Karpas-422 (cell line): ENCODE data around the gene ZCCHC24. TPM values are rescaled to one million over a fixed set of nuclear protein-coding genes. Genes with fewer than 3 reads are reported as not detected.
A peak's percentile ranks its signal among the peaks of the same experiment; 100 is the strongest.

ENCODE experiments used
- DNase-seq: peaks from one replicate; pipeline ENCODE4 v3.0.0-alpha.2; 2015
- H2AFZ ChIP-seq: fragments of 200-600 bp; sonication (generic); 2 replicates; pipeline ENCODE4 v1.6.1; 2014; ENCODE audit warnings: antibody characterized with exemption, low read length, mixed read lengths
- H3K27ac ChIP-seq: fragments of 200-600 bp; sonication (generic); 2 replicates; pipeline ENCODE4 v1.5.1; 2014; ENCODE audit warnings: mild to moderate bottlenecking, low read length, moderate library complexity
- H3K27me3 ChIP-seq: fragments of 200-600 bp; sonication (generic); 2 replicates; pipeline ENCODE4 v1.6.1; 2014; ENCODE audit warnings: low read length, mixed read lengths
- H3K36me3 ChIP-seq: fragments of 200-600 bp; sonication (generic); 2 replicates; pipeline ENCODE4 v1.6.1; 2014; ENCODE audit warnings: low read length, mixed read lengths; ENCODE audit not compliant: insufficient read depth
- H3K4me1 ChIP-seq: fragments of 200-600 bp; sonication (generic); 2 replicates; pipeline ENCODE4 v1.6.1; 2014; ENCODE audit warnings: mild to moderate bottlenecking, low read length, mixed read lengths
- H3K4me2 ChIP-seq: fragments of 200-600 bp; sonication (generic); 2 replicates; pipeline ENCODE4 v1.6.1; 2014; ENCODE audit warnings: low read length, low read depth, mild to moderate bottlenecking; ENCODE audit not compliant: poor library complexity, severe bottlenecking
- H3K4me3 ChIP-seq: fragments of 200-600 bp; sonication (generic); 2 replicates; pipeline ENCODE4 v1.5.1; 2014; ENCODE audit warnings: mild to moderate bottlenecking, antibody characterized with exemption, low read length, mixed read lengths
- H3K79me2 ChIP-seq: fragments of 200-600 bp; sonication (generic); 2 replicates; pipeline ENCODE4 v1.6.1; 2014; ENCODE audit warnings: mild to moderate bottlenecking, low read length, mixed read lengths
- H3K9ac ChIP-seq: fragments of 200-600 bp; sonication (generic); 2 replicates; pipeline ENCODE4 v1.6.0; 2014; ENCODE audit warnings: low read length
- H3K9me2 ChIP-seq: fragments of 200-600 bp; sonication (generic), shearing (Covaris generic); replicated peaks from 2 replicates; pipeline ENCODE4 v1.6.0; 2014; ENCODE audit warnings: mild to moderate bottlenecking, low read length, moderate library complexity; ENCODE audit not compliant: insufficient read depth
- H3K9me3 ChIP-seq: fragments of 300-700, 200-600 bp; sonication (generic); 2 replicates; pipeline ENCODE4 v1.6.1; 2014; ENCODE audit warnings: low read length, mixed read lengths
- H4K20me1 ChIP-seq: fragments of 200-600 bp; sonication (generic); 2 replicates; pipeline ENCODE4 v1.6.1; 2014; ENCODE audit warnings: mild to moderate bottlenecking, antibody characterized with exemption, low read length, low read depth; ENCODE audit not compliant: insufficient read depth
- total RNA-seq: library from RNA; depleted of rRNA; stranded (reverse); fragments of >200 nt; shearing (Covaris generic); gene quantifications from 2 replicates; pipeline ENCODE4 v1.2.3, GENCODE V29; 2014; ENCODE audit warnings: low replicate concordance

Gene ZCCHC24
- total RNA-seq, 1 experiment from 2014 or later, result 0.60 TPM

- Histone ChIP-seq H3K27ac (no peak overlapping the region), H3K9me3 (no peaks in the 10 kb centered on the region), H3K9ac (no peak overlapping the region), H2AFZ (no peak overlapping the region), H3K36me3 (no peaks in the 10 kb centered on the region), H4K20me1 (no peaks in the 10 kb centered on the region), H3K4me1 (peaks cover 17% of the 10 kb centered on the region), H3K79me2 (no peaks in the 10 kb centered on the region), H3K4me3 (no peak overlapping the region), H3K27me3 (no peaks in the 10 kb centered on the region), H3K9me2 (no peaks in the 10 kb centered on the region), H3K4me2 (no peak overlapping the region)
- DNase-seq, result no peak
These were observed 83.6 kb downstream of the ZCCHC24 start for GRCh38 chr10:79361726-79362397.

DNA sequence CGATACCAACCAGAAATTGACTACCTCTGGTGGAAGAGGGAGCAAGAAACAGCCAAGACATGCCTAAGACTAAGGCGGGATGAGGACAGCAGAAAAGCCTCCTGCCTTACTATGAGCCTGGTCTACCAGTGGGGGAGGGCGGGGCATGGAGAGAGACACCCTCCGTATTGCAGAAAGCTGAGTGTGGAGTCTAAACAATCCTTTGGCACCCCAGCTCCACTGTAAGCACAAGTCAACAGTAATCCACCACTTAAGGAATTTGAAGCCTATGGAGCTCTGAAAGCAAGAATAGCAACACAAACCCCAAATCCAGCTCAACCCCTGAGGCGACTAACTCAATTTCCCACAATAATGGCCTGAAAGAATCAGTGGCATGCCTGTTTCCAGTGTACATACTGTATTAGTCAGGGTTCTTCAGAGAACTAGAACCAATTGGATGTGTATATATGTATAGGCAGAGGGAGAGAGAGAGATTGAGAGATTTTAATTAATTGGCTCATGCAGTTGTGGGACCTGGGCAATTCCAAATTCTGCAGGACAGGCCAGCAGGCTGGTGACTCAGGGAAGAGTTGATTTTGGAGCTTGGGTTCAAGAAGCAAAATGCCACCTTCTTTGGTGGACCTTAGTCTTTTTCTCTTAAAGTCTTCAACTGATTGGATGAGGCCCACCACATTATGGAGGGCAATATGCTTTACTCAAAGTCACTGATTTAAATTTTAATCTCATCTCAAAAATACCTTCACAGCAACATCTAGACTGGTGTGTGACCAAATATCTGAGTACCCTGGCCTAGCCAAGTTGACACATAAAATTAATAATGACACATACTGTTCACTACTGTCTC, 84.7 kb downstream of the ZCCHC24 start:
- Histone ChIP-seq H2AFZ (no peak overlapping the region), H3K4me3 (no peak overlapping the region), H3K4me2 (no peak overlapping the region)

DNA sequence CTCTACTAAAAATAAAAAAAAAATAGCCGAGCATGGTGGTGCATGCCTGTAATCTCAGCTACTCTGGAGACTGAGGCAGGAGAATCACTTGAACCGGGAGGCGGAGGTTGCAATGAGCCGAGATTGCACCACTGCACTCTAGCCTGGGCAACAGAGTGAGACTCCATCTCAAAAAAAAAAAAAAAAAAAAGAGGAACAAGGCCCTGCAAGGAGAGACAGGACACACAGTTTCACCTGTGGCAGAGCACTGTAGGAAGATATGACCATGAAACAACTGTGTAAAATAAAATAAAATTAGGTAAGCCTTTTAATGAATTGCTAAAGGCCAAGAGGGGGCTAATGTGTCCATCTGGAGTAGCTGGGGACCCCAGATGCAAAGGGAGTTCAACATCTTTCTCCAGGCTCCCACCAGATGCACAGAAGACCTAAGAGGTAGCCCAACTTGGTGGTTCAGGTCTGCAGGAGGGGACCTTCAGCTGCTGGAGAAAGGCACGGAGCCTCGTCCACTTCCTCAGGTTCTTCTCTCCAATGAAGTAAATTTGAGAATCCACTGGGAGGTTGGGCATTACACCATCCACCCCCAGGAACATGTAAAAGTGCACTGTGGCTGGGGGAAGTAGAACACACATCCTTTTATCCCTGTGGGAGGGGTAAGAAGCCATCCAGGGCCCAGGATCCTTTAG, 85.5 kb downstream of the ZCCHC24 start:
- Histone ChIP-seq H3K9me2 (no peaks in the 10 kb centered on the region), H3K4me3 (no peak overlapping the region), H3K27me3 (no peaks in the 10 kb centered on the region), H4K20me1 (peaks cover 6% of the 10 kb centered on the region; the same call in 1 of the 2 replicates), H2AFZ (no peak overlapping the region), H3K4me1 (peaks cover 17% of the 10 kb centered on the region), H3K79me2 (no peaks in the 10 kb centered on the region), H3K27ac (no peak overlapping the region), H3K9me3 (no peaks in the 10 kb centered on the region), H3K36me3 (peaks cover 4% of the 10 kb centered on the region), H3K9ac (no peak overlapping the region), H3K4me2 (no peak overlapping the region)
- DNase-seq, result no peak

More for the DNA sequence above, 84.7 kb downstream of the ZCCHC24 start:
- H3K9me3 ChIP-seq, result no peaks in the 10 kb centered on the region
- peaks cover 17% of the 10 kb centered on the region for H3K4me1 ChIP-seq
- no peaks in the 10 kb centered on the region for H3K36me3 ChIP-seq
- no peak for DNase-seq
- no peak overlapping the region for H3K27ac ChIP-seq
- no peaks in the 10 kb centered on the region for H3K9me2 ChIP-seq
- no peaks in the 10 kb centered on the region for H3K27me3 ChIP-seq
- peaks cover under 1% of the 10 kb centered on the region; the same call in 1 of the 2 replicates for H4K20me1 ChIP-seq
- H3K9ac ChIP-seq, result no peak overlapping the region
- H3K79me2 ChIP-seq, result no peaks in the 10 kb centered on the region

DNA sequence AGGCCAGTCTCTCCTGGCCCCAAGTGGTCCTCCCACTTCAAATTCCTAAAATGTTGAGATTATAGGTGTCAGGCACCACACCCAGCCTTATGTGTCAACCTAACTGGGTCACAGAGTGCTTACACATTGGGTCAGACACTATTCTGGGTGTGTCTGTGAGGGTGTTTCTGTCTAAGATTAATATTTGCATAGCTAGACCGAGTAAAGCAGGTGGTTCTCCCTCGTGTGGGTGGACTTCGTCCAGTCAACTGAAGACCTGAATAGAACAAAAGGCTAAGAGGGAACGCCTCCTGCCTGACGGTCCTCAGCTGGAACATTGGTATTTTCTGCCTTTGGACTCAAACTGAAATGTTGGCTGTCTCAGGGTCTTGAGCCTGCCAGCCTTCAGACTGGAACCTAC, 86.6 kb downstream of the ZCCHC24 start:
- Histone ChIP-seq H3K9ac (no peak overlapping the region), H3K9me2 (no peaks in the 10 kb centered on the region), H3K36me3 (peaks cover 15% of the 10 kb centered on the region), H3K9me3 (no peaks in the 10 kb centered on the region), H3K79me2 (no peaks in the 10 kb centered on the region), H4K20me1 (peaks cover 14% of the 10 kb centered on the region), H3K4me3 (no peak overlapping the region), H3K4me1 (peaks cover 17% of the 10 kb centered on the region), H2AFZ (no peak overlapping the region), H3K27me3 (no peaks in the 10 kb centered on the region), H3K4me2 (no peak overlapping the region), H3K27ac (no peak overlapping the region)
- DNase-seq, result no peak

DNA sequence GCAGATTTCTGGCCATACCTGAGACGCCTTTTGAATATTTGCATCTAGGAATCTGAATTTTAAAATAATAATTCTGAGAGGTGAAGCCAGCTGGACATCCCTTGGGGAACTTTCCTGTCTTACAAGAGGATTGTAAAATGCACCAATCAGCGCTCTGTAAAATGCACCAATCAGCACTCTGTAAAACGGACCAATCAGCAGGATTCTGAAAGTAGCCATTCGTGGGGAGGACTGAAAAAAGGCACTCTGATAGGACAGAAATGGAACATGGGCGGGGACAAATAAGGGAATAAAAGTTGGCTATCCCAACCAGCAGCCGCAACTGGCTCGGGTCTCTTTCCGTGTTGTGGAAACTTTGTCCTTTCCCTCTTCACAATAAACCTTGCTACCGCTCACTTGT, 88.2 kb downstream of the ZCCHC24 start:
- no peaks in the 10 kb centered on the region for H3K79me2 ChIP-seq
- H3K36me3 ChIP-seq, result peaks cover 30% of the 10 kb centered on the region
- peaks cover 13% of the 10 kb centered on the region for H3K4me1 ChIP-seq
- H2AFZ ChIP-seq, result no peak overlapping the region
- no peaks in the 10 kb centered on the region for H3K9me2 ChIP-seq
- DNase-seq, result no peak
- no peaks in the 10 kb centered on the region for H3K27me3 ChIP-seq
- no peak overlapping the region for H3K9ac ChIP-seq
- no peaks in the 10 kb centered on the region for H3K9me3 ChIP-seq
- peaks cover 25% of the 10 kb centered on the region for H4K20me1 ChIP-seq
- no peak overlapping the region for H3K4me3 ChIP-seq
- H3K4me2 ChIP-seq, result no peak overlapping the region
- H3K27ac ChIP-seq, result no peak overlapping the region

GRCh38 chr10:79356104-79356503, 89.3 kb downstream of the ZCCHC24 start:
- no peaks in the 10 kb centered on the region for H3K9me3 ChIP-seq
- H3K36me3 ChIP-seq, result peaks cover 34% of the 10 kb centered on the region
- H2AFZ ChIP-seq, result no peak overlapping the region
- DNase-seq, result peak; percentile 59
- H3K27me3 ChIP-seq, result no peaks in the 10 kb centered on the region
- peaks cover 31% of the 10 kb centered on the region for H4K20me1 ChIP-seq
- H3K79me2 ChIP-seq, result no peaks in the 10 kb centered on the region
- peaks cover 9% of the 10 kb centered on the region for H3K4me1 ChIP-seq
- no peak overlapping the region for H3K4me3 ChIP-seq
- H3K9me2 ChIP-seq, result no peaks in the 10 kb centered on the region
- no peak overlapping the region for H3K9ac ChIP-seq
- H3K27ac ChIP-seq, result no peak overlapping the region
- no peak overlapping the region for H3K4me2 ChIP-seq

- peak; percentile 52 for DNase-seq
- Histone ChIP-seq H4K20me1 (peaks cover 36% of the 10 kb centered on the region), H3K9me3 (no peaks in the 10 kb centered on the region), H3K4me3 (no peak overlapping the region), H3K9me2 (no peaks in the 10 kb centered on the region), H3K27me3 (no peaks in the 10 kb centered on the region), H3K4me1 (peaks cover 9% of the 10 kb centered on the region), H3K79me2 (no peaks in the 10 kb centered on the region), H3K36me3 (peaks cover 37% of the 10 kb centered on the region), H3K27ac (no peak overlapping the region), H3K9ac (no peak overlapping the region), H2AFZ (no peak overlapping the region), H3K4me2 (no peak overlapping the region)
These were observed 89.9 kb downstream of the ZCCHC24 start for GRCh38 chr10:79355420-79356017.

DNA sequence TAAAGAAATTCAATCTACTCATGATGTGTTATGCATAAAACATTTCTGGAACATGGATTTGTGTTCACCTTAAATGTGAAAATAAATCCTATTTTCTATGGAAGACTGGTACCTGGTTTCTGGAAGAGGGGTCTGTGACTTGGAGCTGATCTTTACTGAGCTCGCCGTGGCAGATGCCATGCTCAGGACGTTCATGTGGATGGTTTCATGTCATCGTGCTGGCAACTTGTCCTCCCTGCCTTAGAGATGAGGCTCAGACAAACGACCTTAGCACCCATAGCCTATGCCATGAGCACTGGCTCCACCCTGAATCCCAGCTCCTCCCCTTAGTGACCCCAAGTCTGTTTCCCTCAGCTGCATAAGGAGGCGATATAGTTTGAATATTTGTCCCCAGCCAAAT, 90.8 kb downstream of the ZCCHC24 start:
- Histone ChIP-seq H3K27me3 (no peaks in the 10 kb centered on the region), H3K4me1 (peaks cover 9% of the 10 kb centered on the region), H3K79me2 (peaks cover under 1% of the 10 kb centered on the region), H3K9me3 (no peaks in the 10 kb centered on the region), H3K27ac (no peak overlapping the region), H3K36me3 (peaks cover 45% of the 10 kb centered on the region), H3K4me3 (no peak overlapping the region), H2AFZ (no peak overlapping the region), H3K4me2 (no peak overlapping the region), H3K9ac (no peak overlapping the region), H4K20me1 (peaks cover 45% of the 10 kb centered on the region), H3K9me2 (no peaks in the 10 kb centered on the region)
- no peak for DNase-seq
